ENCODE data around the gene GCN1.

DNA sequence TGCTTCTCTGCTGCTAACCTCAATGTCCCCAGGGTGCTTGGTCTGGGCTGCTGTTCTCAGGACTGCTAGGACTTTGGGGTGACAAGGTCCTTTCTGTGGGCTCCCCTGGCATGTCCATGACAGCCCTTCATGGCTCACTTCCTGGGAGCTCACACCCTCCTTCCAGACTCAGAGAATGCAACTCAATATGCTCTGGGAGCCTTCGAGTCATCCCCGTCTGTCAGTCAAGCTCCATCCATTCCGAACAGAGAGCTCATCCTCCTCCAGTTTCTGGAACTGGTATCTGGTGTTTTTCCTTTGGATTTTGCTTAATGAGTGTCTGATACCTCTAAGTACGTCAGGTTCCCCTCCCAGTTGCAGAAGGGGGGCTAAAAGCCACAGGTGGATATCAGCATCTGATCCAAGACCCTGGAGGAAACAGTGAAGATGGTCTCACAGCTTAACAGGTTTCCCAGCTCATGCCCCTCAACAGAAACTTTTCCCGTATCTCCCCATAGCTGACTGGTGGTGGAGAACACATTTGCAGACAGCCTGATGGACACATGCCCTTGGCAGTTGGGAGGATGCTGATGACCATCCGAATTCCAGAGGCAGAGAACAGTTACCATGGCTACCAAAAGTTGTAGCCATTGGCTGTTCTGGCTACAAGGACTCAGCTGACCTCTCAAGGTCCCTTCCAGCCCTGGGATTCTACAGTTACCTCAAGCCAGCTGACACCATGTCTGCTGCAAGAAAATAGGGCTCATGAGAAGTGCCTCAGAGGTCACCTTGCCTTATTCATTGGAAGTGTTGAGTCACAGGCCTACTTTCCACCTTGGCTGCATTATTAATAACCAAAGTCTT lies 68.5 kb downstream of the GCN1 start:
- TF ChIP-seq, protein P1, sequence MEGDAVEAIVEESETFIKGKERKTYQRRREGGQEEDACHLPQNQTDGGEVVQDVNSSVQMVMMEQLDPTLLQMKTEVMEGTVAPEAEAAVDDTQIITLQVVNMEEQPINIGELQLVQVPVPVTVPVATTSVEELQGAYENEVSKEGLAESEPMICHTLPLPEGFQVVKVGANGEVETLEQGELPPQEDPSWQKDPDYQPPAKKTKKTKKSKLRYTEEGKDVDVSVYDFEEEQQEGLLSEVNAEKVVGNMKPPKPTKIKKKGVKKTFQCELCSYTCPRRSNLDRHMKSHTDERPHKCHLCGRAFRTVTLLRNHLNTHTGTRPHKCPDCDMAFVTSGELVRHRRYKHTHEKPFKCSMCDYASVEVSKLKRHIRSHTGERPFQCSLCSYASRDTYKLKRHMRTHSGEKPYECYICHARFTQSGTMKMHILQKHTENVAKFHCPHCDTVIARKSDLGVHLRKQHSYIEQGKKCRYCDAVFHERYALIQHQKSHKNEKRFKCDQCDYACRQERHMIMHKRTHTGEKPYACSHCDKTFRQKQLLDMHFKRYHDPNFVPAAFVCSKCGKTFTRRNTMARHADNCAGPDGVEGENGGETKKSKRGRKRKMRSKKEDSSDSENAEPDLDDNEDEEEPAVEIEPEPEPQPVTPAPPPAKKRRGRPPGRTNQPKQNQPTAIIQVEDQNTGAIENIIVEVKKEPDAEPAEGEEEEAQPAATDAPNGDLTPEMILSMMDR (conservative IDR thresholded peaks at IDR 0.05; ENCODE audit: low read length): no peak
- TF ChIP-seq EZH2phosphoT487 (IDR thresholded peaks at IDR 0.05; ENCODE audit: borderline replicate concordance, low read depth, low read length): no peak

Data from OCI-LY7 (cell line).